Panc1 (cell line): ENCODE measurements around the gene LAMA5. TPM values are rescaled to one million over a fixed set of nuclear protein-coding genes. Genes with fewer than 3 reads are reported as not detected.
A peak's percentile ranks its signal among the peaks of the same experiment; 100 is the strongest.

Experiments
- ATAC-seq: fragments of 200-7000 bp; cut with Tn5 transposase; 2 replicates; pipeline ENCODE4 v1.9.1; 2020; ENCODE audit warnings: mild to moderate bottlenecking, moderate library complexity
- BruUV-seq: library from RNA; stranded (reverse); fragments of 400-500 nt; replicated peaks from 2 replicates; lab custom pipeline; 2021; lab: Mats Ljungman, UMichigan
- CTCF ChIA-PET: fragments of 300-600 bp; sonication (Branson Sonifier 250); formaldehyde crosslinking; loops from one replicate; lab custom pipeline; 2022; ENCODE audit warnings: antibody characterized with exemption; lab: Charles Lee
- POLR2A ChIA-PET: fragments of 300-600 bp; sonication (Branson Sonifier 250); formaldehyde crosslinking; loops from one replicate; lab custom pipeline; 2022; ENCODE audit warnings: antibody characterized with exemption; lab: Charles Lee
- DNase-seq: peaks from one replicate; pipeline ENCODE4 v3.0.0-alpha.2; 2010; ENCODE audit warnings: low read depth, low spot score
- H3K27ac ChIP-seq: 2 replicates; pipeline ENCODE4 v1.5.1; 2011; ENCODE audit warnings: mild to moderate bottlenecking, low read length, inconsistent platforms
- H3K27me3 ChIP-seq: fragments of 200-500 bp; sonication (Bioruptor generic); 2 replicates; pipeline ENCODE4 v1.6.0; 2014; ENCODE audit warnings: low read length, inconsistent platforms; ENCODE audit not compliant: control insufficient read depth, insufficient read depth
- H3K36me3 ChIP-seq: fragments of 200-500 bp; sonication (Bioruptor generic); 2 replicates; pipeline ENCODE4 v1.5.1; 2014; ENCODE audit warnings: inconsistent platforms, mild to moderate bottlenecking, low read length, moderate library complexity; ENCODE audit not compliant: control insufficient read depth, insufficient read depth
- H3K4me1 ChIP-seq: 2 replicates; pipeline ENCODE4 v1.5.1; 2011; ENCODE audit warnings: inconsistent platforms, mild to moderate bottlenecking, low read length, moderate library complexity; ENCODE audit not compliant: control insufficient read depth, insufficient read depth
- H3K4me3 ChIP-seq, 2 experiments: 2 replicates each; pipeline ENCODE4 v1.5.1; 2011 to 2012; ENCODE audit warnings: low read depth in 2 of 2, low read length in 2 of 2, mild to moderate bottlenecking in 2 of 2, inconsistent platforms in 1 of 2, moderate library complexity in 1 of 2
- H3K9me3 ChIP-seq: fragments of 200-500 bp; sonication (Bioruptor generic); 2 replicates; pipeline ENCODE4 v1.5.1; 2014; ENCODE audit warnings: low read depth, mild to moderate bottlenecking, inconsistent platforms, low read length, moderate library complexity; ENCODE audit not compliant: control insufficient read depth, insufficient read depth
- POLR2AphosphoS5 ChIP-seq: IDR thresholded peaks from 2 replicates; pipeline ENCODE4 v1.6.1; 2012; ENCODE audit warnings: mild to moderate bottlenecking, low read depth, low read length, moderate library complexity
- SIN3A ChIP-seq: IDR thresholded peaks from 2 replicates; pipeline ENCODE4 v1.6.1; 2012; ENCODE audit warnings: low read depth, mild to moderate bottlenecking, low read length, moderate library complexity, borderline replicate concordance; ENCODE audit not compliant: insufficient read depth
- TCF7L2 ChIP-seq: IDR thresholded peaks from 2 replicates; pipeline ENCODE4 v1.6.1; 2011; ENCODE audit warnings: mild to moderate bottlenecking, low read depth, low read length, inconsistent platforms
- in situ Hi-C: cut with HindIII; loops from 2 replicates; pipeline ENCODE4 v1.10.0; 2016; ENCODE audit warnings: low sequenced_read_pairs, low pct_unique_long_range_greater_than_20kb
- intact Hi-C: fragments of 100-400 bp; cut with micrococcal nuclease; formaldehyde crosslinking; loops from one replicate; pipeline ENCODE4 v1.10.0; 2022; ENCODE audit not compliant: unreplicated experiment
- total RNA-seq: library from RNA; stranded (reverse); gene quantifications from one replicate; pipeline ENCODE4 v1.2.1, GENCODE V29; 2021; ENCODE audit not compliant: unreplicated experiment
- TF ChIP-seq, protein P1 (sequence below), 2 experiments: IDR thresholded peaks; 2 replicates each; pipeline ENCODE4 v1.6.1; 2011 to 2012; ENCODE audit warnings: low read depth in 2 of 2, control low read depth in 1 of 2, low read length in 1 of 2, mild to moderate bottlenecking in 1 of 2, moderate library complexity in 1 of 2; ENCODE audit not compliant: insufficient read depth in 1 of 2
- TF ChIP-seq, protein P2 (sequence below): fragments of 450-650 bp; IDR thresholded peaks from 2 replicates; pipeline ENCODE4 v1.5.1; 2017; ENCODE audit warnings: mild to moderate bottlenecking

Gene LAMA5
- total RNA-seq, 1 experiment from 2014 or later: 497 TPM

DNA sequence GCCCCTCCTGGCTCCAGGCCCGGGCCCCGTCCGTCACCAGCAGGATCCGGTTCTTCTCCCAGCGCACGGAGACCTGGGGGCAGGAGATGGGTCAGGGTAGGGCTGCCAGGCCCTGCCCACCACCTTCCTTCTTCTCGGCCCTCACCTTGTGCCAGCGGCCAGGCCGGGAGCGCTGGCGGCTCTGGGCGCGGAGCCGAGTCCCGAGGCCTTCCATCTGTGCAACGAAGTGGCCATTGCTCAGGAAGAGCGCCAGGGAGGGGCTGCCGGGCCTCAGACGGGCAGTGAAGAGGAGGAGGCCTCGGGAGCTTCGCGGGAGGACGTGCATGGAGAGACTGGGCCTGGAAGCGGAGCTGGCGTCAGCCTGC is 56.4 kb downstream of the LAMA5 start:
- H3K4me3 ChIP-seq: no peak overlapping the region
- ChIA-PET CTCF (no interaction called here), POLR2A (no interaction called here)
- peak overlapping the region; percentile 63 for H3K27ac ChIP-seq
- DNase-seq (no peak), ATAC-seq (peak; percentile 4)
- intact Hi-C loops (no loop called here), in situ Hi-C loops (no loop called here)
- peaks cover 12% of the 10 kb centered on the region for H3K36me3 ChIP-seq
- no peaks in the 10 kb centered on the region for H3K27me3 ChIP-seq
- BruUV-seq: no TSS peak
- peaks cover 54% of the 10 kb centered on the region for H3K4me1 ChIP-seq
- H3K9me3 ChIP-seq: no peaks in the 10 kb centered on the region
- TF ChIP-seq, protein P1, sequence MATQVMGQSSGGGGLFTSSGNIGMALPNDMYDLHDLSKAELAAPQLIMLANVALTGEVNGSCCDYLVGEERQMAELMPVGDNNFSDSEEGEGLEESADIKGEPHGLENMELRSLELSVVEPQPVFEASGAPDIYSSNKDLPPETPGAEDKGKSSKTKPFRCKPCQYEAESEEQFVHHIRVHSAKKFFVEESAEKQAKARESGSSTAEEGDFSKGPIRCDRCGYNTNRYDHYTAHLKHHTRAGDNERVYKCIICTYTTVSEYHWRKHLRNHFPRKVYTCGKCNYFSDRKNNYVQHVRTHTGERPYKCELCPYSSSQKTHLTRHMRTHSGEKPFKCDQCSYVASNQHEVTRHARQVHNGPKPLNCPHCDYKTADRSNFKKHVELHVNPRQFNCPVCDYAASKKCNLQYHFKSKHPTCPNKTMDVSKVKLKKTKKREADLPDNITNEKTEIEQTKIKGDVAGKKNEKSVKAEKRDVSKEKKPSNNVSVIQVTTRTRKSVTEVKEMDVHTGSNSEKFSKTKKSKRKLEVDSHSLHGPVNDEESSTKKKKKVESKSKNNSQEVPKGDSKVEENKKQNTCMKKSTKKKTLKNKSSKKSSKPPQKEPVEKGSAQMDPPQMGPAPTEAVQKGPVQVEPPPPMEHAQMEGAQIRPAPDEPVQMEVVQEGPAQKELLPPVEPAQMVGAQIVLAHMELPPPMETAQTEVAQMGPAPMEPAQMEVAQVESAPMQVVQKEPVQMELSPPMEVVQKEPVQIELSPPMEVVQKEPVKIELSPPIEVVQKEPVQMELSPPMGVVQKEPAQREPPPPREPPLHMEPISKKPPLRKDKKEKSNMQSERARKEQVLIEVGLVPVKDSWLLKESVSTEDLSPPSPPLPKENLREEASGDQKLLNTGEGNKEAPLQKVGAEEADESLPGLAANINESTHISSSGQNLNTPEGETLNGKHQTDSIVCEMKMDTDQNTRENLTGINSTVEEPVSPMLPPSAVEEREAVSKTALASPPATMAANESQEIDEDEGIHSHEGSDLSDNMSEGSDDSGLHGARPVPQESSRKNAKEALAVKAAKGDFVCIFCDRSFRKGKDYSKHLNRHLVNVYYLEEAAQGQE (IDR thresholded peaks at IDR 0.05; ENCODE audit: insufficient read depth in 1 of 2, low read depth in 2 of 2, low read length in 1 of 2): no peak
- TF ChIP-seq POLR2AphosphoS5: 0 out of 2 replicates have a peak, but pooled peaks have one; percentile 12

DNA sequence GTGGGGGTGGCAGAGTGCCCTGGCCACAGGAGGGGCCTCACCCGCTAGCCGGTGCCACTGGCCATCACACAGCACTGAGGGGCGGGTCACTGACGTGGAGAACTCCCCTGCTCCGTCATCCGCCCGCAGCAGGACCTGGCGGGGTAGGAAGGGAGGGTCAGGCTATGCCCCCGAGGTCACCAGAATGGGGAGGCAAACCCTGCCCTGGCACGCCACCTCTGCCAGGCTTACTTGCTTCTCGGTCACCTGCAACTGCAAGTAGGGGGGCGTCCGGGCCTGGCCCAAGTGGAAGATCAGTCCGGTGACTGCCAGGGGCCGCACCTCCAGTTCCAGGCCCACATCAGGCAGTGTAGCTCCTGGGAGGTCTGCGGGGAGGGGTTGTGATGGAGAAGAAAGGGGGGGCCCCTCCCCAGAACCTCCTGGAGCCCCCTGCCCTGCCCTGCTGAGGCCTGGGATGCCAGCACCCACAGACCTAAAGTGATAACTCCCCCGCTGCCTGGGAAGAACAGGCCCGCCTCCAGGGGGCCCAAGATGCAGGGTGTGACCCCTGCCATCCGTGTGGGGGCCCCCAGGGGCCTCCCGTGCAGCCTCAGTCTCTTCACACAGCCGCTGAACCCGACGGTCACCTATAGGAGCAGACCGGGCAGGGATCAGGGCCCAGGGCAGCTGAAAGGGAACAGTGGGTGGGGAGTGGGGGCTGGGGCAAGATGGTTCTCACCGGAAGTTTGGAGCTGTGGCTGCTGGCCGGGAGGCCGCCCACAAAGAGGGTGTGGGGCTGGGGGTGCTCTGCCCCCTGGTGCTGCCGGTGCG is 57.0 kb downstream of the LAMA5 start:
- in situ Hi-C loops (no loop called here), intact Hi-C loops (no loop called here)
- peak; percentile 49 for ATAC-seq
- CTCF ChIA-PET: interaction anchor here (0.6 kb wide), 1 partner anchor 57 kb away, joined by 3 read pairs; the partner anchor contains the start of gene LAMA5
- DNase-seq: no peak
- Histone ChIP-seq H3K36me3 (peaks cover 11% of the 10 kb centered on the region), H3K27ac (peak overlapping the region; percentile 63), H3K9me3 (no peaks in the 10 kb centered on the region), H3K4me3 (no peak overlapping the region), H3K4me1 (peaks cover 60% of the 10 kb centered on the region), H3K27me3 (no peaks in the 10 kb centered on the region)
- BruUV-seq: no TSS peak
- POLR2A ChIA-PET: no interaction called here
- TF ChIP-seq TCF7L2 (no peak), POLR2AphosphoS5 (peak; percentile 19; the same call in 1 of the 2 replicates), SIN3A (peak; percentile 22; the same call in 1 of the 2 replicates)
- TF ChIP-seq, protein P2, sequence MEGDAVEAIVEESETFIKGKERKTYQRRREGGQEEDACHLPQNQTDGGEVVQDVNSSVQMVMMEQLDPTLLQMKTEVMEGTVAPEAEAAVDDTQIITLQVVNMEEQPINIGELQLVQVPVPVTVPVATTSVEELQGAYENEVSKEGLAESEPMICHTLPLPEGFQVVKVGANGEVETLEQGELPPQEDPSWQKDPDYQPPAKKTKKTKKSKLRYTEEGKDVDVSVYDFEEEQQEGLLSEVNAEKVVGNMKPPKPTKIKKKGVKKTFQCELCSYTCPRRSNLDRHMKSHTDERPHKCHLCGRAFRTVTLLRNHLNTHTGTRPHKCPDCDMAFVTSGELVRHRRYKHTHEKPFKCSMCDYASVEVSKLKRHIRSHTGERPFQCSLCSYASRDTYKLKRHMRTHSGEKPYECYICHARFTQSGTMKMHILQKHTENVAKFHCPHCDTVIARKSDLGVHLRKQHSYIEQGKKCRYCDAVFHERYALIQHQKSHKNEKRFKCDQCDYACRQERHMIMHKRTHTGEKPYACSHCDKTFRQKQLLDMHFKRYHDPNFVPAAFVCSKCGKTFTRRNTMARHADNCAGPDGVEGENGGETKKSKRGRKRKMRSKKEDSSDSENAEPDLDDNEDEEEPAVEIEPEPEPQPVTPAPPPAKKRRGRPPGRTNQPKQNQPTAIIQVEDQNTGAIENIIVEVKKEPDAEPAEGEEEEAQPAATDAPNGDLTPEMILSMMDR: no peak
- TF ChIP-seq, protein P1 (IDR thresholded peaks at IDR 0.05; ENCODE audit: insufficient read depth in 1 of 2, low read depth in 2 of 2, low read length in 1 of 2): no peak
